Left colon (tissue), 2 donors: ENCODE measurements around the gene SDK1. TPM values are rescaled to one million over a fixed set of nuclear protein-coding genes. Genes with fewer than 3 reads are reported as not detected.
"Not testable (repeated sequence)": the region's sequence is repeated elsewhere in the genome, so short reads cannot be mapped to it uniquely, and the experiment has no call there.

Experiments
- ATAC-seq: fragments of 200-7000 bp; cut with Tn5 transposase; one replicate; pipeline ENCODE4 v1.9.1; 2020; ENCODE audit warnings: mild to moderate bottlenecking, moderate library complexity
- DNase-seq, 2 donors: peaks; one replicate each; pipeline ENCODE4 v3.0.0-alpha.2; 2020
- intact Hi-C, 2 donors: fragments of 100-400 bp; cut with DNase I in 1 of 2; cut with micrococcal nuclease in 1 of 2; formaldehyde crosslinking; loops; one replicate each; pipeline versions ENCODE4 v1.11.2 to v1.14.0; 2022; cut with DNase I, micrococcal nuclease
- total RNA-seq, 2 donors: library from RNA; stranded (reverse); fragmentation: NEBNext Ultra II Directional; extraction: Animal tissue kit (Norgen Biotek cat#: 25700); gene quantifications; one replicate each; pipeline ENCODE4 v1.2.1, GENCODE V29; 2021
- donor health status: DM: no; HTN: no; CAD: no.
- donor health status: DM: yes; HTN: yes; CAD: no.

SDK1 gene
- total RNA-seq, 2 donors from 2014 or later: 3.4 to 5.8 TPM

- intact Hi-C loops: no loop called here
- ATAC-seq (no peak), DNase-seq (no peak)
These were observed 906.0 kb downstream of the SDK1 start for GRCh38 chr7:4207011-4207410.

- DNase-seq (no peak), ATAC-seq (no peak)
- intact Hi-C loops: no loop called here
These were observed 907.0 kb downstream of the SDK1 start for GRCh38 chr7:4208086-4208485.

GRCh38 chr7:4208586-4208985 is 907.5 kb downstream of the SDK1 start:
- no peak for DNase-seq
- ATAC-seq: no peak
- intact Hi-C loops: no loop called here

- no peak for ATAC-seq
- intact Hi-C loops: no loop called here
- no peak for DNase-seq
These were observed 908.1 kb downstream of the SDK1 start for GRCh38 chr7:4209126-4209525.

- ATAC-seq: no peak
- no peak for DNase-seq
- intact Hi-C loops: no loop called here
These were observed 908.9 kb downstream of the SDK1 start for GRCh38 chr7:4209966-4210365.

GRCh38 chr7:4210821-4211220 is 909.8 kb downstream of the SDK1 start:
- DNase-seq (no peak), ATAC-seq (no peak)
- intact Hi-C loops: no loop called here

- no peak for ATAC-seq
- no peak for DNase-seq
- intact Hi-C loops: no loop called here
These were observed 910.2 kb downstream of the SDK1 start for GRCh38 chr7:4211261-4211660.

GRCh38 chr7:4212376-4212775 is 911.3 kb downstream of the SDK1 start:
- intact Hi-C loops: no loop called here
- ATAC-seq: no peak

GRCh38 chr7:4214291-4215155 is 913.5 kb downstream of the SDK1 start:
- intact Hi-C loops: no loop called here
- ATAC-seq: no peak
- DNase-seq: no peak

More at GRCh38 chr7:4212376-4212775, 911.3 kb downstream of the SDK1 start:
- no peak for DNase-seq

- DNase-seq (no peak), ATAC-seq (no peak)
- intact Hi-C loops: no loop called here
These were observed 914.2 kb downstream of the SDK1 start for GRCh38 chr7:4215176-4215720.

GRCh38 chr7:4216016-4216415 is 915.0 kb downstream of the SDK1 start:
- intact Hi-C loops: no loop called here
- no peak for ATAC-seq
- DNase-seq: no peak

GRCh38 chr7:4217126-4217660 is 916.1 kb downstream of the SDK1 start:
- intact Hi-C loops, DNase-seq, ATAC-seq: not testable (repeated sequence)

- intact Hi-C loops: no loop called here
- ATAC-seq (no peak), DNase-seq (no peak)
These were observed 917.4 kb downstream of the SDK1 start for GRCh38 chr7:4218481-4218880.

- no peak for ATAC-seq
- intact Hi-C loops: no loop called here
- DNase-seq: no peak
These were observed 919.0 kb downstream of the SDK1 start for GRCh38 chr7:4220011-4220410.

GRCh38 chr7:4221043-4221442 is 920.0 kb downstream of the SDK1 start:
- ATAC-seq (no peak), DNase-seq (no peak)
- intact Hi-C loops: no loop called here

GRCh38 chr7:4222676-4223075 is 921.6 kb downstream of the SDK1 start:
- ATAC-seq (no peak), DNase-seq (no peak)
- intact Hi-C loops: no loop called here

- DNase-seq (no peak), ATAC-seq (no peak)
- intact Hi-C loops: no loop called here
These were observed 924.3 kb downstream of the SDK1 start for GRCh38 chr7:4225361-4225771.

- intact Hi-C loops: no loop called here
- ATAC-seq: no peak
- no peak for DNase-seq
These were observed 925.0 kb downstream of the SDK1 start for GRCh38 chr7:4225881-4226523.

GRCh38 chr7:4226524-4226882 is 925.5 kb downstream of the SDK1 start:
- ATAC-seq: no peak
- intact Hi-C loops: no loop called here
- no peak for DNase-seq
